ENCODE data around the gene PPM1J.

Gene PPM1J

GRCh38 chr1:112704391-112704933 is 10.7 kb downstream of the PPM1J start:
- in situ Hi-C loops (cut with MboI; ENCODE audit: low sequenced_read_pairs, unreplicated experiment): loop anchor here (10.0 to 25.0 kb wide), 2 partner anchors 200 to 333 kb away; partner anchors contain the start of gene WNT2B
- TF ChIP-seq CTCF (IDR thresholded peaks at IDR 0.05; ENCODE audit: borderline replicate concordance, control extremely low read depth, extremely low read depth, insufficient read depth, missing control alignments): no peak
- DNase-seq (ENCODE audit: low spot score): no peak

- no peak for TF ChIP-seq CTCF (IDR thresholded peaks at IDR 0.05; ENCODE audit: borderline replicate concordance, control extremely low read depth, extremely low read depth, insufficient read depth, missing control alignments)
- in situ Hi-C loops (cut with MboI; ENCODE audit: low sequenced_read_pairs, unreplicated experiment): loop anchor here (10.0 to 25.0 kb wide), 2 partner anchors 199 to 334 kb away; partner anchors contain the start of gene WNT2B
Observed at GRCh38 chr1:112703706-112704105, 11.4 kb downstream of the PPM1J start.

GRCh38 chr1:112702420-112703261 is 12.5 kb downstream of the PPM1J start:
- no peak for DNase-seq (ENCODE audit: low spot score)
- in situ Hi-C loops (cut with MboI; ENCODE audit: low sequenced_read_pairs, unreplicated experiment): loop anchor here (10.0 to 25.0 kb wide), 2 partner anchors 198 to 335 kb away; partner anchors contain the start of gene WNT2B
- TF ChIP-seq CTCF (IDR thresholded peaks at IDR 0.05; ENCODE audit: borderline replicate concordance, control extremely low read depth, extremely low read depth, insufficient read depth, missing control alignments): no peak

More at GRCh38 chr1:112703706-112704105, 11.4 kb downstream of the PPM1J start:
- no peak for DNase-seq (ENCODE audit: low spot score)

GRCh38 chr1:112702067-112702395 is 13.1 kb downstream of the PPM1J start:
- TF ChIP-seq CTCF (IDR thresholded peaks at IDR 0.05; ENCODE audit: borderline replicate concordance, control extremely low read depth, extremely low read depth, insufficient read depth, missing control alignments): no peak
- in situ Hi-C loops (cut with MboI; ENCODE audit: low sequenced_read_pairs, unreplicated experiment): loop anchor here (10.0 to 25.0 kb wide), 2 partner anchors 197 to 335 kb away; partner anchors contain the start of gene WNT2B
- no peak for DNase-seq (ENCODE audit: low spot score)

GRCh38 chr1:112701227-112702066 is 13.7 kb downstream of the PPM1J start:
- in situ Hi-C loops (cut with MboI; ENCODE audit: low sequenced_read_pairs, unreplicated experiment): loop anchor here (10.0 to 25.0 kb wide), 2 partner anchors 197 to 336 kb away; partner anchors contain the start of gene WNT2B
- DNase-seq (ENCODE audit: low spot score): no peak
- no peak for TF ChIP-seq CTCF (IDR thresholded peaks at IDR 0.05; ENCODE audit: borderline replicate concordance, control extremely low read depth, extremely low read depth, insufficient read depth, missing control alignments)
